Measurements from ENCODE around the gene LAMA1. TPM values are rescaled to one million over a fixed set of nuclear protein-coding genes. Genes with fewer than 3 reads are reported as not detected.

LAMA1 gene
- total and polyA plus RNA-seq, 10 of the 15 experiments (the other 5 are each of a cell fraction or from before 2014, with no cell fraction given): under 0.01 to 1.9 (median 0.06) TPM; not detected in 6

- BruUV-seq (replicated peaks): no TSS peak
- ChIA-PET POLR2A (no interaction called here), CTCF (no interaction called here), SMC1A (ENCODE audit: uncharacterized antibody, unreplicated experiment) (no interaction called here), RAD21 (ENCODE audit: unreplicated experiment) (no interaction called here)
- H3K4me1 ChIP-seq (ENCODE audit: control insufficient read depth, insufficient read depth, low read length): no peaks in the 10 kb centered on the region
- H2AFZ ChIP-seq (ENCODE audit: control insufficient read depth, low read depth, low read length): no peak overlapping the region
- intact Hi-C loops (cut with micrococcal nuclease; ENCODE audit: unreplicated experiment): no loop called here
- 26% methylated on average over 10 of the region's 10 CpGs for WGBS (ENCODE audit: insufficient coverage, insufficient replicate concordance, low lambda C conversion rate, missing lambda C conversion rate)
- no peaks in the 10 kb centered on the region for H3K36me3 ChIP-seq (ENCODE audit: control insufficient read depth in 2 of 2, insufficient read depth in 2 of 2, low read length in 1 of 2)
- no peaks in the 10 kb centered on the region for H4K20me1 ChIP-seq (ENCODE audit: control insufficient read depth, insufficient read depth)
- H3K4me3 ChIP-seq: no peak overlapping the region
- H3K27ac ChIP-seq (ENCODE audit: control insufficient read depth, insufficient read depth): no peak overlapping the region
- no peaks in the 10 kb centered on the region for H3K79me2 ChIP-seq (ENCODE audit: control insufficient read depth, insufficient read depth, low read length)
- no peak overlapping the region for H3K4me2 ChIP-seq (ENCODE audit: control insufficient read depth, insufficient read depth)
- in situ Hi-C loops (cut with MboI): loop anchor here (25.0 kb wide), 1 partner anchor 1990 kb away; no protein-coding TSS in a partner anchor
- FAIRE-seq: no peak
- DNase-seq (ENCODE audit: low read depth, low spot score): no peak
- no peak for ATAC-seq
- no peaks in the 10 kb centered on the region for H3K27me3 ChIP-seq (replicated peaks in 1 of 2; ENCODE audit: control insufficient read depth in 2 of 2, insufficient read depth in 2 of 2, low read length in 1 of 2)
- no peak overlapping the region for H3K9ac ChIP-seq (ENCODE audit: control insufficient read depth, insufficient read depth, low read length)
- no peaks in the 10 kb centered on the region for H3K9me3 ChIP-seq (replicated peaks; ENCODE audit: control insufficient read depth, insufficient read depth, low read length)
- TF ChIP-seq SIN3A (IDR thresholded peaks at IDR 0.05; ENCODE audit: low read depth, low read length): no peak
- no peak for TF ChIP-seq REST (IDR thresholded peaks at IDR 0.05; ENCODE audit: low read depth, low read length)
- TF ChIP-seq HSF1 (IDR thresholded peaks at IDR 0.05; ENCODE audit: low read depth, low read length): no peak
- TF ChIP-seq ATF2 (IDR thresholded peaks at IDR 0.05; ENCODE audit: low read length): no peak
- no peak for TF ChIP-seq ZNF24 (IDR thresholded peaks at IDR 0.05)
- TF ChIP-seq FOXM1 (IDR thresholded peaks at IDR 0.05; ENCODE audit: low read depth, low read length): no peak
- no peak for TF ChIP-seq HDGF (IDR thresholded peaks at IDR 0.05)
- no peak for TF ChIP-seq ZSCAN29 (IDR thresholded peaks at IDR 0.05)
- no peak for TF ChIP-seq ZNF384 (IDR thresholded peaks at IDR 0.05; ENCODE audit: borderline replicate concordance, low read depth, low read length)
- no peak for TF ChIP-seq BMI1 (IDR thresholded peaks at IDR 0.05; ENCODE audit: borderline replicate concordance)
- TF ChIP-seq TCF7 (IDR thresholded peaks at IDR 0.05; ENCODE audit: borderline replicate concordance): no peak
- no peak for TF ChIP-seq MEF2A (IDR thresholded peaks at IDR 0.05; ENCODE audit: insufficient read depth, low read depth, low read length)
- no peak for TF ChIP-seq KDM1A (IDR thresholded peaks at IDR 0.05; ENCODE audit: borderline replicate concordance)
These were observed 170.1 kb downstream of the LAMA1 start for GRCh38 chr18:6947338-6948030.

Data from GM12878 (cell line).